Effector CD4-positive, alpha-beta T cell (primary cell): ENCODE measurements around the gene XYLT2.

Source experiments
- DNase-seq: peaks from one replicate; pipeline ENCODE4 v3.0.0-alpha.2; 2020

XYLT2 gene

DNA sequence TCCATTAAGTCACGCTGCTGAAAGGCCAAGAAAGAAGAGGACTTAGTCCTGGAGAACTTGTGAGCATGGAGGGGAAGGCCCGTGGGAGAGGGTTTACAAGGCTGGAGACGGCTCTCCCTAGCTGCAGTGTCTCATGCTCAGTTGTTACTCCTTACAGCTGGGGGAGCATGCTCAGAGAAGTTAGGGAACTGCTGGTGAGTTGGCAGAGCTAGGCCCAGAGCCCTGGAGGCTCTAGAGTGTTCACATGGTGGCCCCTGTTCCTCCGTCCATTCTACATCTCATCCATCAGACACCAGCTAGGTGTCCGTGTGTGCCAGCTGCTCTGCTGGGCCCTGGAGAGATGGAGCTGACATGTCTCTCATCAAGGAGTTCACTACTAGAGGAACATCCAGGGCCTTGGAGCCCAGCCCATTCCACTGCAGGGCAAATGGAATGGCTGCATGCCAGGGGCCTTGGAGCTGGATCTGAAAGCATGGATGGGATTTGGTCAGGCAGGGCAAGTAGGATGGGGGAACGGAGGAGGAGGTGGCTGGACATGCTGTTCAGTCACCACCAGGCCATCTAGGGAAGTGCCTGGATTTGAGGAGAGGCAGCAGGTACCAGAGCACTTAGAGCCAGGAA lies 6.3 kb downstream of the XYLT2 start:
- DNase-seq: no peak

DNA sequence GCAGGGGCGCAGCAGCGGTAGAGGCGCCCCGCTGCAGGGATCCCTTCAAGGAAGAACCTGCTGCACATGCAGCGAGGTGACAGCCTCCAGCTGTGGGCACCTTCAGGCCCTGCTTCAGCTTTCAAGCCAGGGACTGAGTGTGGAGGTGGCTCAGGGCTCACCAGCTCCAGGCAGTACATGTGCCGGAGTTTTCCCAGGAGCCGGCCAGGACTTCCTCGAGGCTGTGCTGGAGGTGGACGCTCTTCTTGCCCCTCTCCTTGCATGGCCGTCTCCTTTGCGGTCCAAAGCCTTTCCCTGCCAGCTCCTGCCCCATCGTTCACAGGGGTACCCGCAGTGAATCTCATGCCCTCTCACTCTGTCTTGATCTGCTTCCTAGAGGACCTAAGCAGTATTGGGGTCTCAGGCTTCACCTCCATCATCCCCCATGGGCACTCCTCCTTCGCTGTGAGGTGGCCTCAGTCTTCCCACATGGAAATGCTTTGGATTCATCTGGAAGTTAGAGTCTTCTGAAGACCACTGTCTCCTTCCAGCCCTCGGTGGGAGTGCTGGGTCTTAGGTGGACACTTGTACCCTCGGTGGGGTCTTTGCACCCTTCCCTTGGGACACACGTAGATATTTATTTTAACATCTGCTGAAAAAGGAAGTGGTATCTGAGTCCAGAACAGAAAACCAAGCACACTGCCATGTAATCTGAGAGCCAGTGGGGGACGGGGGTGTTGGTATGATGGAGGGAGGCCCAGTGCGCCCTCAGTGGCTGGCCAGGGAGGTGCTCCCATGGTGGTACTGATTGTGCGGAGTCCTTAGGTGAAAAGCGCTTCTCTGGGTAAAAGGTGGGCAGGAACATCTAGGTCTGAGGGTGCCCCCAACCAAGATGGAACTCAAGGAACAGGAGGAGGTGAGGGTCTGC lies 7.0 kb downstream of the XYLT2 start:
- no peak for DNase-seq

DNA sequence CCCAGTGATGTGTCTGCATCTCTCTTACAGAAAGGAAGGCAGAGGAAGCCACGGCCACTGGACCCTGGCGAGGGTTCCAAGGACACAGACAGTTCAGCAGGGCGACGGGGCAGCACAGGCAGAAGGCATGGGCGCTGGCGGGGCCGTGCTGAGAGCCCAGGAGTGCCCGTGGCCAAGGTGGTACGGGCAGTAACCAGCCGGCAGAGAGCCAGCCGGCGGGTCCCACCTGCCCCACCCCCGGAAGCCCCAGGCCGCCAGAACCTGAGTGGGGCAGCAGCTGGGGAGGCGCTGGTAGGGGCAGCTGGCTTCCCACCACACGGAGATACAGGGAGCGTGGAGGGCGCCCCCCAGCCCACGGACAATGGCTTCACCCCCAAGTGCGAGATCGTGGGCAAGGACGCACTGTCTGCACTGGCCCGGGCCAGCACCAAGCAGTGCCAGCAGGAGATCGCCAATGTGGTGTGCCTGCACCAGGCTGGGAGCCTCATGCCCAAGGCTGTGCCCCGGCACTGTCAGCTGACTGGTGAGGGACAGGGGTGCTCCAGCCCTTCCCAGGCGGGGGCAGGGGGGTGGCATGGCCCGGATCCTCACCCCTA lies 7.8 kb downstream of the XYLT2 start:
- no peak for DNase-seq

DNA sequence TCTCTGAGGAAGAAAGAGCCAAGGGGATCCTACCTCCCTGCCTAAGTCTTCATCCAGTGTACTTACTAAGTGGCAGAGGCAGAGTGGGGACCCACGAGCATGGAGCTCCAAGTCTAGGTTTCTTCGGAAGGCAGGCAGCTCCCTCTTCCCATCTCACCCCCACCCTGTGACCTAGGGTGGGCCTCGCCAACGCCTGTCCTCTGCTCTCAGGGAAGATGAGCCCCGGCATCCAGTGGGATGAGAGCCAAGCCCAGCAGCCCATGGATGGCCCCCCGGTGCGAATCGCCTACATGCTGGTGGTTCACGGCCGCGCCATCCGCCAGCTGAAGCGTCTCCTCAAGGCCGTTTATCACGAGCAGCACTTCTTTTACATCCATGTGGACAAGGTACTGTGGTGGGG lies 8.3 kb downstream of the XYLT2 start:
- DNase-seq: no peak

GRCh38 chr17:50354776-50355175 lies 8.8 kb downstream of the XYLT2 start:
- no peak for DNase-seq

DNA sequence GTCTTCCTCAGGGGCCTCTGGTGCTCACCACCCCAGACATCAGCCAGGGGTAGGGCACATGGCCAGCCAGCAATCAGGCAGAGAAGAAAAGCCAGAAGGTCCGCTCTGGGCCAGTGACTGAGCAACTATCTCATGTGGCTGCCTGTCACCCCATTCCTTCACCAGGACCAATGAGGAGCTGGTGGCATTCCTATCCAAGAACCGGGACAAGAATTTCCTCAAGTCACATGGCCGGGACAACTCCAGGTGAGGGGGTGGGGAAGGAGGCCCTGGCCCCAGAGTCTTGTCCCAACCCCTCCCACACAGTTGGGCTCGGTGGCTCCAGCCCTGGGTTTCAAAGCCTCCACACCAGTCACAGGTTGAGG lies 9.4 kb downstream of the XYLT2 start:
- no peak for DNase-seq

- no peak for DNase-seq
Observed at GRCh38 chr17:50355701-50356341, 9.9 kb downstream of the XYLT2 start.

DNA sequence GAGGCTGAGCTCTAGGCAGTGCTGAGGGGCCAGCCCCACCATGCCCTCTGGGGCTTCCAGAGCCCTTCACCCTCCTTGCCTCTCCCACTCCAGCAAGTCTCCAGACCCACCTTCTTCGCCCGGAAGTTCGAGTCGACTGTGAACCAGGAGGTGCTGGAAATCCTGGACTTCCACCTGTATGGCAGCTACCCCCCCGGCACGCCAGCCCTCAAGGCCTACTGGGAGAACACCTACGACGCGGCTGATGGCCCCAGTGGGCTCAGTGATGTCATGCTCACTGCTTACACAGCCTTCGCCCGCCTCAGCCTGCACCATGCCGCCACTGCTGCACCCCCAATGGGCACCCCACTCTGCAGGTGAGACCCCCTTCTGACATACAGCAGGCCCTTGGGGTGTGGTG lies 10.5 kb downstream of the XYLT2 start:
- DNase-seq: no peak

- no peak for DNase-seq
Observed at GRCh38 chr17:50356892-50357510, 11.1 kb downstream of the XYLT2 start.

DNA sequence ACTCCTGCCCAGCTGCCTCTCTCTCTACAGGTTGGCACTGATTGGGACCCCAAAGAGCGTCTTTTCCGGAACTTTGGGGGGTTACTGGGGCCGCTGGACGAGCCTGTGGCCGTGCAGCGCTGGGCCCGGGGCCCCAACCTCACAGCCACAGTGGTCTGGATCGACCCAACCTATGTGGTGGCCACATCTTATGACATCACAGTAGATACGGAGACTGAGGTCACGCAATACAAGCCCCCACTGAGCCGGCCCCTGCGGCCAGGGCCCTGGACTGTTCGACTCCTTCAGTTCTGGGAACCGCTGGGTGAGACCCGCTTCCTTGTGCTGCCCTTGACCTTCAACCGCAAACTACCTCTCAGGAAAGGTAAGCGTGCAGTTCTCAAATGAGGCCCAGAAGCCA lies 12.3 kb downstream of the XYLT2 start:
- no peak for DNase-seq

GRCh38 chr17:50359005-50359699 lies 13.2 kb downstream of the XYLT2 start:
- no peak for DNase-seq

- no peak for DNase-seq
Observed at GRCh38 chr17:50359998-50360461, 14.1 kb downstream of the XYLT2 start.

- DNase-seq: no peak
Observed at GRCh38 chr17:50360486-50361115, 14.7 kb downstream of the XYLT2 start.

- DNase-seq: peak; percentile 41
Observed at GRCh38 chr17:50361561-50362480, 15.9 kb downstream of the XYLT2 start.

- DNase-seq: no peak
Observed at GRCh38 chr17:50362661-50363060, 16.7 kb downstream of the XYLT2 start.

DNA sequence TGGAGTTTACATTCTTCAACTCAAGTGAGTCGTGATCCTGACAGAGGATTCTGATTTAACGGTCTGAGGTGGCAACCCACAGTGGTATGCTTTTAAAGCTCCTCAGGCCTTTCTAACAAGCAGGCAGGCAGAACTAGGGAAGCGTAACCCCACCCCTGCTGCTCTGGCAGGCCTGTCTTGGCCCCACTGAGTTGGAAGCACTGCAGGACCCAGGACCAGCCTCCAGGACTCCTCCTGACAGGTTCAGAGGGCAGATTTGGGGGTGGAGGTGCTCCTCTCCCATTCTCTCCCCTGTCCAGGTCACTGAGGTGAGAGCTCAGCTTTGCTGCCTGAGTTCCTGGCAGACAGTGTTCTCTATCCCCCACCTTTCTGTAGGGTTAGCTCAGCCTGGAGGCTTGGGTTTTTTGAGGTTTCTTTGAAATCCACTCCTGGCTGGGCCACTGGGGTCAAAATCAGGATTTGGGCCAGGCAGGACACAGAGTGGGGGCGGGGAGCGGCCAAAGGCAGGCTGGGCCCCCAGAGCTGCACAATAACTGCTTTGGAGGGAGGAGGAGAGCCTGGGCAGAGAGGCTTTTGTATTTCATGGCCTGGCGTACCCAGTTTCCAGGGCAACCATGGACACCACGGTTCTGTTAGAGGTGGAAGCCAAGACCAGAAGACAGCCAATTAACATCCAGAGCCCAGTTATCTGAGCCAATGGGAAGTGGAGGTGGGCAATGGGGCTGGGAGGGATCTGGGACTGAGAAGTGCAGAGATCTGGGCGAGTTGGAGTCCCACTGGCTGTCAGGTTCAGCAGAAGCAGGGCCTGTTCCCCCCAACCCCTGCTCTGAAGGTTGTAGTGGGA lies 17.5 kb downstream of the XYLT2 start:
- no peak for DNase-seq

GRCh38 chr17:50364061-50364458 lies 18.1 kb downstream of the XYLT2 start:
- DNase-seq: no peak

DNA sequence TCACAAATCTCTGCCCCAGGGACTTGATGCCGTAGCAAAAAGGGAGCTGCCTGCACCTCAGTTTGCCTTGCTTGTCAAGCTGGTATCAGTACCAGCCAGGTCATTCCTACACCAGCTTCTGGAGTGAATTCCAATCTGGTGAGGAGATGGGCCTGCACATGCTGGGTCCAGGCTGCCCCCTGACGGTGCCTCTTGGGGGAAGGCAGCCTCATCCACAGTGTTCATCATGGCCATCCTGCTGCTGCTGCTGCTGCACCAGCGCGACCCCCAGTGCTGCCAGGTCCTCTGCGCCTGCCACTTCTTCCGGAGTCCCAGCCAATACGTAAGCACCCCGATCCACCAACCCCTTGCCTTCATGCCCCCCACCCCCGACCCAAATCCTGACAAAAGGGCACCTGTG lies 18.8 kb downstream of the XYLT2 start:
- DNase-seq: no peak

DNA sequence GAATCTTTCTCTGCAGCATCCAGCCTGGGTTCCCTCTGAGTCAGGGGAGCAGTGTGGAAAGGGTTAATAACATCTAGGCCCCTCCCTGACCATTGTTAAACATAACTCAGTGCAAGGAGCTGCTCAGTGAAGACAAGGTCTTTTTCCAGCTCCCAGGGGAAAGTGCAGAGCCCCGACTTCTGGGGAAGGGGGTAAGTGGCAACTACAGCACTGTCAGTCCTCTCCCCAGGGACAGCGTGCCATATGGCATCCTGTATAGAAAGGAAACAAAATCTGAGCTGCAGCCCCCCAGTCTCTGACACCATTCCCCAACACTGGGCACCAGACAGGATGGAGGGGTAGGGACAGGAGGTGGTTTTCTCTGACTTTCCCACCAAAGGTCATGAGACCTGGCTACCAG lies 19.2 kb downstream of the XYLT2 start:
- no peak for DNase-seq
